ENCODE measurements around the gene ELN.

Gene ELN

GRCh38 chr7:74057216-74057925 lies 29.4 kb downstream of the ELN start:
- DNase-seq (ENCODE audit: extremely low spot score) = no peak
- CTCF ChIA-PET = interaction anchor here (0.9 to 3.1 kb wide), 2 partner anchors 11 to 31 kb away, joined by 3 to 18 read pairs; no protein-coding TSS in a partner anchor
- TF ChIP-seq CTCF (IDR thresholded peaks at IDR 0.05; ENCODE audit: control extremely low read depth, extremely low read depth, low read depth, missing control alignments) = no peak
- POLR2A ChIA-PET = no interaction called here

GRCh38 chr7:74057987-74058386 lies 30.0 kb downstream of the ELN start:
- CTCF ChIA-PET = interaction anchor here (2.9 to 3.1 kb wide), 2 partner anchors 10 to 31 kb away, joined by 17 to 18 read pairs; no protein-coding TSS in a partner anchor
- POLR2A ChIA-PET = no interaction called here
- no peak for TF ChIP-seq CTCF (IDR thresholded peaks at IDR 0.05; ENCODE audit: control extremely low read depth, extremely low read depth, low read depth, missing control alignments)
- no peak for DNase-seq (ENCODE audit: extremely low spot score)

- DNase-seq (ENCODE audit: extremely low spot score) = no peak
- no peak for TF ChIP-seq CTCF (IDR thresholded peaks at IDR 0.05; ENCODE audit: control extremely low read depth, extremely low read depth, low read depth, missing control alignments)
- ChIA-PET POLR2A (no interaction called here), CTCF (interaction anchor here (2.9 to 3.1 kb wide), 2 partner anchors 10 to 32 kb away, joined by 17 to 18 read pairs; no protein-coding TSS in a partner anchor)
Observed at GRCh38 chr7:74058486-74058885, 30.5 kb downstream of the ELN start.

- no peak for TF ChIP-seq CTCF (IDR thresholded peaks at IDR 0.05; ENCODE audit: control extremely low read depth, extremely low read depth, low read depth, missing control alignments)
- POLR2A ChIA-PET = no interaction called here
- no peak for DNase-seq (ENCODE audit: extremely low spot score)
- CTCF ChIA-PET = interaction anchor here (1.4 to 3.1 kb wide), 4 partner anchors 9 to 147 kb away, joined by 3 to 18 read pairs (median 11); partner anchors contain the start of gene EIF4H
Observed at GRCh38 chr7:74059037-74059436, 31.1 kb downstream of the ELN start.

- no peak for DNase-seq (ENCODE audit: extremely low spot score)
- CTCF ChIA-PET = interaction anchor here (0.9 to 3.1 kb wide), 5 partner anchors 8 to 341 kb away, joined by 3 to 18 read pairs (median 5); partner anchors contain the start of gene EIF4H
- POLR2A ChIA-PET = no interaction called here
- TF ChIP-seq CTCF (IDR thresholded peaks at IDR 0.05; ENCODE audit: control extremely low read depth, extremely low read depth, low read depth, missing control alignments) = no peak
Observed at GRCh38 chr7:74059681-74060588, 32.0 kb downstream of the ELN start.

GRCh38 chr7:74061840-74062539 lies 34.0 kb downstream of the ELN start:
- no peak for DNase-seq (ENCODE audit: extremely low spot score)
- ChIA-PET POLR2A (no interaction called here), CTCF (no interaction called here)
- no peak for TF ChIP-seq CTCF (IDR thresholded peaks at IDR 0.05; ENCODE audit: control extremely low read depth, extremely low read depth, low read depth, missing control alignments)
